ENCODE results near the gene SETX.

Gene SETX

DNA sequence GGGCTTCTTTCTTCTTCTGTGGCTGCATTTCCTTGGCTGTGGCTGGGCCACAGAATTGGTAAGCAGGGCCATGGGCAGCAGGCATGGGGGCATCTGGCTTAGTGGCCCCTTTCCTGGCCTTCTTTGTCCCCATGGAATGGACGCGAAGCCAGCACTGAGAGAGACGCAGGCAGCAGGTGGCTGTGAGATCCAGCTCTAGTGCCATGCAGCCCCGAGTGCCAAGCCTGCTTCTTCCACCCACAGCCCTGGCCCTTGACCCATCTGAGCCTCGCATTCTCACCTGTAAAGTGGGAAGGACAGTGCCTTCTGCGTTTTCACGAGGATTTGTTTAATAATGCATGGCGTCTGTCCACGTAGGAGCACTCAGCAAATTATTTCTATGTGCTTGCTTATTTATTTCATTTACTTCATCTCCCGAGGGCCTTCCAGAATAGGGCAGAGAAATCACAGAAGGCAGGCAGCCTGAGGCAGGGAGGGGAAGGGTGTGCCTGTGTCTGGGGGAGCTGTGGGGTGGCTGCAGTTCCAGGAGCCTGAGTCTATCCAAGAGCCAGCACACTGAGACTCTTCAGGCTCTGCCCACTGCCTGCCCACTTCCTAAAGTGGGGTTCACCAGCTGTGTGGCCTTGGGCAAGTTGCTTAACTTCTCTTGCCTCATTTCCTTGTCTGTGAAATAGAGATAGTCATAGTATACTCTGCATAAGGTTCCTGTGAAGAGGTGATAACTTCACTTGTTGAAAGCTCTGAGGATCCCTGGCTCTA is 137.7 kb downstream of the SETX start:
- no peak for DNase-seq (ENCODE audit: low read depth in 2 of 3, low spot score in 2 of 3)

DNA sequence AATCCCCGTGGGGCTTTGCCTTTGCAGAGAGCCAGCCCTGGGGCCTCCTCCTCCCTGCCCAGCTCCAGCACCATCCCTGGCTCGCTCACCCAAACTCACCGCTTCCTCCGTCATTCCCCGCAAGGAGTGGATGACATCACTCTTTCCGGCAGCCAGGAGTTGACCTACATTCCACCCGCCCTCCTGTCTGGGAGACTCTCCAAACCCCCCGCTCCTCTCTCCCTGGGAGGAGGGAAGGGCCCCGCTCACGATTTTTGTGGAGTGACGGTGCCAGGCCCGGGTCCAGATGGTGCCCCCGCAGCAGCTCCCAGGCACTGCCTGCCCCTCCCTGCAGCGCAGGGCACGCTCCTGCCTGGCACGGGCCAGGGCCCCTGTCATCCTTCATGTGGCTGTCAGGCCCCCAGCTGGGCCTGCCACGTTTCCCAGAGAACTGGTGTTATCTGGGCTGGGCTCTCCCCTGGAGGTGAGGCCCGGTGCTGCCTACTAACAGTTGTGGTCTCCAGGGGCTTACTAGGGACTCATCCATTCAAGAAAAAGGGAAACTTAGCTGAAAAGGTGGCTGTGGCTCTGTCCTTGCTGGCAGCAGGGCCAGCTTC is 140.7 kb downstream of the SETX start:
- no peak for DNase-seq (ENCODE audit: low read depth in 2 of 3, low spot score in 2 of 3)

DNA sequence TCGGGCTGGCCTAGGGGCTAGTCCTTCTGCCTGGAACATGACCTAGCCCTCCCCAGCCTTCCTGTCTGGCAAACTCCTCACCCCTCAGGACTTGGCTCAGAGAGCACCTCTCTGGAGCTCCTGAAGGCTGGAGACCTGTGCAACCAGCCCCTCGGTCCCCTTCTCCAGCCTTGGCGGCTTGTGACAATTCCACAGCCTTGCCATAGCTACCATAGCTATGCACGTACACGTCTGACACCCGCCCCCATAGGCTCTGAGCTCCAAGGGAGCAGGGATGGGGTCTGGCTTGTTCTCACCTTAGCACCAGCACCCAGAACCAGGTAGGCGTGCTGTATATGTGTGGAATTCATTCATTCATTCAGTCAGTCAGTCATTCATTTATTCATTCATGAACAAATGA is 143.2 kb downstream of the SETX start:
- DNase-seq (ENCODE audit: low read depth in 2 of 3, low spot score in 2 of 3): no peak
